Breast epithelium (tissue), 3 donors: ENCODE results near the gene MAEL.

ENCODE experiments used
- CTCF ChIP-seq, 3 donors: fragments of 450-650 bp; IDR thresholded peaks; one replicate each; pipeline ENCODE4 v1.5.1; 2016 to 2017; ENCODE audit warnings: antibody characterized with exemption in 3 of 3, mild to moderate bottlenecking in 3 of 3, moderate library complexity in 3 of 3
- POLR2A ChIP-seq: fragments of 450-650 bp; IDR thresholded peaks from one replicate; pipeline ENCODE4 v1.6.1; 2016; ENCODE audit warnings: antibody characterized with exemption, mild to moderate bottlenecking, moderate library complexity

GRCh38 chr1:167012570-167012969 is 23.5 kb downstream of the MAEL start:
- no peak for TF ChIP-seq CTCF (IDR thresholded peaks at IDR 0.05)
- TF ChIP-seq POLR2A, result no peak
